Choroid plexus epithelial cell (primary cell): Measurements from ENCODE around the gene NME9.

ENCODE experiments used
- DNase-seq: peaks from one replicate; pipeline ENCODE4 v3.0.0-alpha.2; 2010; ENCODE audit warnings: low read depth
- H3K4me3 ChIP-seq: 2 replicates; pipeline ENCODE4 v1.5.1; 2011; ENCODE audit warnings: low read depth, mild to moderate bottlenecking, control low read depth, low read length, moderate library complexity
- CTCF ChIP-seq: conservative IDR thresholded peaks from 2 replicates; pipeline ENCODE4 v1.5.1; 2011; ENCODE audit warnings: low read depth, mild to moderate bottlenecking, control low read depth, inconsistent platforms, low read length, moderate library complexity

The NME9 gene

GRCh38 chr3:138325990-138326389 lies 3.7 kb downstream of the NME9 start:
- no peak for DNase-seq
- TF ChIP-seq CTCF = no peak
- no peak overlapping the region for H3K4me3 ChIP-seq

GRCh38 chr3:138323971-138324370 lies 5.7 kb downstream of the NME9 start:
- TF ChIP-seq CTCF = no peak
- DNase-seq = no peak
- H3K4me3 ChIP-seq = no peak overlapping the region

DNA sequence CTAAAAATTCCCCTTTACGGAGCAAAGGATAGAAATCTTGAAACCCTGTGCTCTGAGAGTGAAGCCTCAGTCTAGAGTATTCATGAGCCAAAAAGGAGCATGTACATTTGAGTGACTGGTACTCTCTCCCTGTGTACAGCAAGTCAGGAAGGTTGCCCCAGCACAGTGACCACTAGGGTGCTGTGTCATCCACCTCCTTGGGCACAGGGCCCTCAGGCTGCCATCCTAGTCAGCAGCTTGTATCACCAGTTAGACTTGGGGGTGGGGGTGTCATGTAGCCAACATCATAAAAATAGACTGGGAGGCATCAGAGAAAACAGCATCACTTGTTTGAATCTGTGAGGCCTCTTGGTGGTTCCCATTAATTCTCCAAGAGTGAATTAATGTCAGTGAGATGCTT lies 12.0 kb downstream of the NME9 start:
- no peak for TF ChIP-seq CTCF
- no peak for DNase-seq
- H3K4me3 ChIP-seq = no peak overlapping the region

DNA sequence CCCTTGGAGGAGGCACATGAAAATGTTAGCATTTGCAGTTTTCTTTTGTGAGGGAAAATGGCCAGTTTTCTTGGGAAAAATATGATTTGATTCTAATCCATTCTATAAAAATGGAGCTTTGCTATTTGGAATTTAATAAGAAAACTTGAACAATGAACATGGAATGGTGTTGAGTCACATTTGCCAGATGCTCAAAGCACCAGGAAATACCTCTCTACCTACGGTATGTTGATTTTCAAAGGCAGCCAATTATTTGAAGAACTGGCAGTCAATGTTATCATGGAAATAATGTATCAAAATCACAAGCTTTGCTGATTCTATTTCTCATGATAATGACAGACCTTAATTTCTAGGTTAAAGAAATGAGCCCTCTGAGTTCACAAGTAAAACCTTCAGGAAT lies 14.9 kb downstream of the NME9 start:
- DNase-seq = peak; percentile 42
- no peak for TF ChIP-seq CTCF
- H3K4me3 ChIP-seq = no peak overlapping the region

DNA sequence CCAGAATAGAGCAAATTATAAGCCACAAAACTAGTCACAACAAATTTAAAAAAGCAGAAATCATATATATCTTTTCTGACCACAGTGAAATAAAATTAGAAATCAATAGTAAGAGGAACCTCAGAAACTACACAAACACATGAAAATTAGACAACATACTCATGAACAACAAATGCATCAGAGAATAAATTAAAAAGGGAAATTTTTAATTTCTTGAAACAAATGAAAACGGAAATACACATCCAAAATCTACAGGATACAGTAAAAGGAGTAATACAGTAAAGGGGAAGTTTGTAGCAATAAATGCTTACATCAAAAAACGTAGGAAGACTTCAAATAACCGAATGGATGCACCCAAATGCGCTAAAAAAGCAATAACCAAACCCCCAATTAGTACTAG lies 19.2 kb downstream of the NME9 start:
- H3K4me3 ChIP-seq = no peak overlapping the region
- no peak for DNase-seq
- no peak for TF ChIP-seq CTCF

GRCh38 chr3:138308783-138309182 lies 20.9 kb downstream of the NME9 start:
- no peak for DNase-seq
- no peak for TF ChIP-seq CTCF
- H3K4me3 ChIP-seq = no peak overlapping the region

GRCh38 chr3:138307899-138308298 lies 21.8 kb downstream of the NME9 start:
- no peak for TF ChIP-seq CTCF

More at GRCh38 chr3:138307899-138308298, 21.8 kb downstream of the NME9 start:
- no peak for DNase-seq
- H3K4me3 ChIP-seq = no peak overlapping the region
